Measurements from ENCODE around the gene TNRC6B.

Gene TNRC6B

DNA sequence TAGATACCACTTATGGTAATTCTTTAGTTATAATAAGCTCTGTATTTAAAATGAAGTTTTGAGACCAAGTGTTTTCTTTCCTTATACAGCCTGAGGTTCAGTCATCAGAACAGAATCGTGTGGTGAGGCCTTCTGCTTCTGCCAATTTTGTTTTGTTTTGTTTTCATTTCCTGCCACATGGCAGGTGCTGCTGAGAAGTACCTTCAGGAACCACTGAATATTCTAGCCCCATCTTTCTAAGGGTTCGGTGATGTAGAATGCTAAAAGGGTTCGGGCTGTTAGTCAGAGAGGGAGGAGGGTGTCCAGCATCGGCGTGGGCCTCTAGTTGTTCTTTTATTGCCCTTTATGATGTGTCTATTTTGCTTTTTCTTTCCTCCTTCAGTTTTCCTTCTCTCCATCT, 25.8 kb downstream of the TNRC6B start:
- Histone ChIP-seq H3K27me3 (ENCODE audit: insufficient read depth, insufficient read length) (no peaks in the 10 kb centered on the region), H3K36me3 (ENCODE audit: insufficient read depth, insufficient read length, low read length) (peaks cover 7% of the 10 kb centered on the region), H3K4me1 (ENCODE audit: insufficient read depth, insufficient read length) (no peaks in the 10 kb centered on the region), H3K9me3 (ENCODE audit: insufficient read depth, low read length) (no peaks in the 10 kb centered on the region), H3K9ac (ENCODE audit: insufficient read length, low read depth) (no peak overlapping the region), H3K4me3 (ENCODE audit: insufficient read length, low read depth) (no peak overlapping the region)
- DNase-seq (ENCODE audit: low read depth, low spot score): no peak
- TF ChIP-seq SUZ12 (IDR thresholded peaks at IDR 0.05; ENCODE audit: extremely low read depth, insufficient read depth, insufficient read length): no peak

DNA sequence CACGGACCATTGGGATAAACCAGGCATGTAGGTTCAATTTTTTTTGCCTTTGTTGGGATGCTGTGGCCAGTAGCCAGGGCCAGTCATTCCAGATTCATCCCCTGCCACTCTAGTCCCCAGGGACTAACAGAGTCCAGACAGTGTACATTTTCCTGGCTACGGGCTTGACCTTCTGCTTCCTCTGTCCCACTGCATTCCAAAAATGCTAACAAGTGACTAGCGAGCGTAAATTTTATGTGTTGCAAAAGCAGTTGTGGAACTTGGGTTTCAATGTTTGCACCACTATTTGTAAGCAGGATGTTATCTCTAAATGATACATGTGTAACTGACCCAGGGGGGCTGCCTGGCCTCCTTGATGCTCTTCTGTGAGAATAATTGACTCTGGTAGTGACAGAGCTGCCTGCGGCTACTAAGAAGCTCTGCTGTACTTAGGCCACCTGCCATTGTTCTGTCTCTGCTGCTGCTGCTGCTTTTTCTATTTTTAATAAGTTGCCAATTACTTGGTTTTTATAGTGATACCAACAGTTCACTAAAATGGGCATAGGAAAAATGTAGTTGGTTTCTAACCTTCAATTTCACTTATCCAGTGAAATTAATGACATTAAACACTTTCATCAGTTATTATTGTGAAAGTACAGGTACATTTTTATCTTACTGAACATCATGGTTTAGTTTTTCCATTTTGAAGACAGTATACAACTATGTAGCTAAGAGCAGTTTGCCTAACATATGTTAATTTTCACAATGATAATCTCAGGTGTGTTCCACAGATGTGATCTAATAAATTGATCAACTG, 26.8 kb downstream of the TNRC6B start:
- TF ChIP-seq ZNF274 (IDR thresholded peaks at IDR 0.05; ENCODE audit: low read depth, low read length) (no peak), SUZ12 (IDR thresholded peaks at IDR 0.05; ENCODE audit: extremely low read depth, insufficient read depth, insufficient read length) (no peak), YY1 (IDR thresholded peaks at IDR 0.05; ENCODE audit: insufficient read depth, insufficient read length) (no peak)
- Histone ChIP-seq H3K36me3 (ENCODE audit: insufficient read depth, insufficient read length, low read length) (peaks cover 7% of the 10 kb centered on the region), H3K9me3 (ENCODE audit: insufficient read depth, low read length) (no peaks in the 10 kb centered on the region), H3K27me3 (ENCODE audit: insufficient read depth, insufficient read length) (no peaks in the 10 kb centered on the region), H3K4me1 (ENCODE audit: insufficient read depth, insufficient read length) (no peaks in the 10 kb centered on the region), H3K9ac (ENCODE audit: insufficient read length, low read depth) (no peak overlapping the region), H3K4me3 (ENCODE audit: insufficient read length, low read depth) (no peak overlapping the region)
- no peak for DNase-seq (ENCODE audit: low read depth, low spot score)

DNA sequence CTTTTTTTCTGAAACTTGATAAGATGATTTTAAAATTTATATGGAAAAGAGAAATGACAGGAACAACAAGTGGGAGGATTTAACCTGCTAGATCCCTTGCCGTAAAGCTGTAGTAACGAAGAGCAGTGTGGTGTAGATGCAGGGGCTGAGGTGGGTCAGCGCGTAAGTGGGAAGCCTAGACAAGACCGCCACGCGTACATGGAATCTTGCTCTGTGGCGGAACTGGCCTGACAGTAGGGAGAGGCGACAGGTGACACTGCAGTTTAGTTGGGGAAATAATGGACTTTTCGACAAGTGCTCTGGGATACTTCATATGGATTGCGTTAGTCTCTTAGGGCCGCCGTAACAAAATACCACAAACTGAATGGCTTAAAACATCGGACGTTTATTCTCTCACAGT, 28.8 kb downstream of the TNRC6B start:
- no peak overlapping the region for H3K4me3 ChIP-seq (ENCODE audit: insufficient read length, low read depth)
- no peak for TF ChIP-seq SUZ12 (IDR thresholded peaks at IDR 0.05; ENCODE audit: extremely low read depth, insufficient read depth, insufficient read length)
- TF ChIP-seq ZNF274 (IDR thresholded peaks at IDR 0.05; ENCODE audit: low read depth, low read length): no peak
- no peak for TF ChIP-seq YY1 (IDR thresholded peaks at IDR 0.05; ENCODE audit: insufficient read depth, insufficient read length)
- H3K27me3 ChIP-seq (ENCODE audit: insufficient read depth, insufficient read length): no peaks in the 10 kb centered on the region
- H3K36me3 ChIP-seq (ENCODE audit: insufficient read depth, insufficient read length, low read length): peaks cover 7% of the 10 kb centered on the region
- no peaks in the 10 kb centered on the region for H3K9me3 ChIP-seq (ENCODE audit: insufficient read depth, low read length)
- DNase-seq (ENCODE audit: low read depth, low spot score): no peak
- peaks cover 5% of the 10 kb centered on the region for H3K4me1 ChIP-seq (ENCODE audit: insufficient read depth, insufficient read length)
- H3K9ac ChIP-seq (ENCODE audit: insufficient read length, low read depth): no peak overlapping the region

DNA sequence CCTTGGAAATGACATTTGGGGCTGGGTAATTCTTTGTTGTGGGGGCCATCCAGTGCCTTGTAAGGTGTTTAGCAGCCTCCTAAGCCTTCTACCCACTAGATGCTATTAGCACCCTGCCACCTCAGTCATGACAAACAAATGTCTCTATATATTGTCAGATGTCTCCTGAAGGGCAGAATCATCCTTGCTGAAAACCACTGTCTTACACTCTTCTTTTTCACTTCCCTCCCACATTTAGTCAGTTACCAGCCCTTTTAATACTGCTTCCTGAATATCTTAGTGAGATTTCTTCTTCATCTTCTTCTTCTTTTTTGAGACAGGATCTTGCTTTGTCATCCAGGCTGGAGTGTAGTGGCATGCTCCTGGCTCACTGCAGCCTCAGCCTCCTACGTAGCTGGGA, 33.1 kb downstream of the TNRC6B start:
- Histone ChIP-seq H3K4me3 (ENCODE audit: insufficient read length, low read depth) (no peak overlapping the region), H3K4me1 (ENCODE audit: insufficient read depth, insufficient read length) (peaks cover 8% of the 10 kb centered on the region), H3K27me3 (ENCODE audit: insufficient read depth, insufficient read length) (no peaks in the 10 kb centered on the region), H3K9me3 (ENCODE audit: insufficient read depth, low read length) (no peaks in the 10 kb centered on the region), H3K36me3 (ENCODE audit: insufficient read depth, insufficient read length, low read length) (peaks cover 3% of the 10 kb centered on the region), H3K9ac (ENCODE audit: insufficient read length, low read depth) (no peak overlapping the region)
- TF ChIP-seq ZNF274 (IDR thresholded peaks at IDR 0.05; ENCODE audit: low read depth, low read length) (no peak), YY1 (IDR thresholded peaks at IDR 0.05; ENCODE audit: insufficient read depth, insufficient read length) (no peak), SUZ12 (IDR thresholded peaks at IDR 0.05; ENCODE audit: extremely low read depth, insufficient read depth, insufficient read length) (no peak)
- no peak for DNase-seq (ENCODE audit: low read depth, low spot score)

DNA sequence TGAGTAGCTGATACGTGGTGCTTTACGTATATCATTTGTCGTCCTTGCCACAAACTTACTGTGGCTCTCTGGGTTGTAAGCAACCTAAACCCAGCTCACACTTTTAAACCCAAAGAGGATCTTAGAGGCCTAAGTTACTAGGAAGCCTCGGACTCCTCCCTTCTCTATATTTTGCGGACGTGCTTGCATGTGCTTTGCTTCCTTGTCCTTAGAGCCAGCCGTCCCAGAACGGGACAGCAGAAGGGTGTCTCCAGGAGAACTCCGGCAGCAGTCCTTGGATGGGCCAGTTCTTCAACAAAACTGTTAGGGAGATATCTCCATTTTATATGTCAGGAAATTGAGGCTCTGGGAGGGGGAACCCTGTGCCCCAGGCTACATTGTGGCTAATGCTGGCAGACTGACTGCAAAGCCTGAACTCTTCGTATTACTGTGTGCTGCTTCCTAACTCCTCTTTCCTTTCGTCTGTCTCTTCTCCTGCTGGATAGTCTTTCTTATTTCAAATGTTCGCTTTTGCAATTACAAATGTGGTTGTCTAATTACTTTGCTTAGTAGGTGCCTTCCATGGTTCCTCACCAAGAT, 33.8 kb downstream of the TNRC6B start:
- TF ChIP-seq SUZ12 (IDR thresholded peaks at IDR 0.05; ENCODE audit: extremely low read depth, insufficient read depth, insufficient read length) (no peak), ZNF274 (IDR thresholded peaks at IDR 0.05; ENCODE audit: low read depth, low read length) (no peak), YY1 (IDR thresholded peaks at IDR 0.05; ENCODE audit: insufficient read depth, insufficient read length) (no peak)
- Histone ChIP-seq H3K9ac (ENCODE audit: insufficient read length, low read depth) (no peak overlapping the region), H3K4me1 (ENCODE audit: insufficient read depth, insufficient read length) (peaks cover 11% of the 10 kb centered on the region), H3K27me3 (ENCODE audit: insufficient read depth, insufficient read length) (no peaks in the 10 kb centered on the region), H3K36me3 (ENCODE audit: insufficient read depth, insufficient read length, low read length) (peaks cover 3% of the 10 kb centered on the region), H3K9me3 (ENCODE audit: insufficient read depth, low read length) (no peaks in the 10 kb centered on the region), H3K4me3 (ENCODE audit: insufficient read length, low read depth) (no peak overlapping the region)
- no peak for DNase-seq (ENCODE audit: low read depth, low spot score)

DNA sequence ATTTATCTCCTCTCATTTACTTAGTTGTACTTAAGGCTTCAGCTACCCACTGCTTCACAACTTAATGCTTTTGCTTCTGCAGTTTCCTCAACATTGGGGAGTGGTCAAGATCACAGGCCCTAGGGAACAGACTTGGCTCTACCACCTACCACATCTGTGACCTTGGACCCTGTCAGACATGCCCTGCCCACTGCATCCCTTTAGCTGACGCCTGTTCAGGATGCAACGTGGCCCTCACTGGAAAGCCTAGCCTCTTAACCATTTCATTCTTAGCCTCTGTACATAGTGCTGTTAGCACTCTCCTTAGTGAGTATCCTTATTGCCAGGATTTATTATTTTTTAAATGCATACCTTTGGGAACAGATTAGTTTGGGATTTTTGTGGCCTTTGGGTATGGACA, 34.4 kb downstream of the TNRC6B start:
- no peak for DNase-seq (ENCODE audit: low read depth, low spot score)
- Histone ChIP-seq H3K4me1 (ENCODE audit: insufficient read depth, insufficient read length) (peaks cover 11% of the 10 kb centered on the region), H3K36me3 (ENCODE audit: insufficient read depth, insufficient read length, low read length) (peaks cover 3% of the 10 kb centered on the region), H3K9me3 (ENCODE audit: insufficient read depth, low read length) (no peaks in the 10 kb centered on the region), H3K4me3 (ENCODE audit: insufficient read length, low read depth) (no peak overlapping the region), H3K9ac (ENCODE audit: insufficient read length, low read depth) (no peak overlapping the region), H3K27me3 (ENCODE audit: insufficient read depth, insufficient read length) (no peaks in the 10 kb centered on the region)
- TF ChIP-seq YY1 (IDR thresholded peaks at IDR 0.05; ENCODE audit: insufficient read depth, insufficient read length) (no peak), ZNF274 (IDR thresholded peaks at IDR 0.05; ENCODE audit: low read depth, low read length) (no peak), SUZ12 (IDR thresholded peaks at IDR 0.05; ENCODE audit: extremely low read depth, insufficient read depth, insufficient read length) (no peak)

DNA sequence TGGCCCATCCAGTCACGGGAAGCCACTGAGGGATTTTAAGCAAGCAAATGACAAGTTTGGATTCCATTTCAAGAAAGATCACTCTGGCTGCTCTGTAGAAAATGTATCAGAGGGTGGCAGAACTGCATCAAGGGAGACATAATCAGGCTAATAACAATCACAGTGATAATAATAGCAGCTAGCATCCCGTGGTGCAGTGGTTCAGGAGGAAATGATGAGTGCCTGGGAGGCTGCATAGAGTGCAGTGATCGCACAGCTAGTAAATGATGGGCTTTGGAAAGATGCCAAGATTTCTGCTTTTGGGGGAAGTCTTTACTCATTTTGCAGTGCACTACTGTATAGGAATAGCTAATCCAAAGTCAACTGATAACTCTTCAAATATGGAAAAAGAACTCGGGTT, 35.8 kb downstream of the TNRC6B start:
- H3K9me3 ChIP-seq (ENCODE audit: insufficient read depth, low read length): no peaks in the 10 kb centered on the region
- H3K4me3 ChIP-seq (ENCODE audit: insufficient read length, low read depth): no peak overlapping the region
- no peak overlapping the region for H3K9ac ChIP-seq (ENCODE audit: insufficient read length, low read depth)

More for the DNA sequence above, 35.8 kb downstream of the TNRC6B start:
- peaks cover 3% of the 10 kb centered on the region for H3K36me3 ChIP-seq (ENCODE audit: insufficient read depth, insufficient read length, low read length)
- peaks cover 11% of the 10 kb centered on the region for H3K4me1 ChIP-seq (ENCODE audit: insufficient read depth, insufficient read length)
- no peak for TF ChIP-seq ZNF274 (IDR thresholded peaks at IDR 0.05; ENCODE audit: low read depth, low read length)
- TF ChIP-seq YY1 (IDR thresholded peaks at IDR 0.05; ENCODE audit: insufficient read depth, insufficient read length): no peak
- H3K27me3 ChIP-seq (ENCODE audit: insufficient read depth, insufficient read length): no peaks in the 10 kb centered on the region
- DNase-seq (ENCODE audit: low read depth, low spot score): no peak
